ENCODE results near the gene CCDC33. TPM values are rescaled to one million over a fixed set of nuclear protein-coding genes. Genes with fewer than 3 reads are reported as not detected.

Gene CCDC33
- total and polyA plus RNA-seq, 12 donors = not detected

DNA sequence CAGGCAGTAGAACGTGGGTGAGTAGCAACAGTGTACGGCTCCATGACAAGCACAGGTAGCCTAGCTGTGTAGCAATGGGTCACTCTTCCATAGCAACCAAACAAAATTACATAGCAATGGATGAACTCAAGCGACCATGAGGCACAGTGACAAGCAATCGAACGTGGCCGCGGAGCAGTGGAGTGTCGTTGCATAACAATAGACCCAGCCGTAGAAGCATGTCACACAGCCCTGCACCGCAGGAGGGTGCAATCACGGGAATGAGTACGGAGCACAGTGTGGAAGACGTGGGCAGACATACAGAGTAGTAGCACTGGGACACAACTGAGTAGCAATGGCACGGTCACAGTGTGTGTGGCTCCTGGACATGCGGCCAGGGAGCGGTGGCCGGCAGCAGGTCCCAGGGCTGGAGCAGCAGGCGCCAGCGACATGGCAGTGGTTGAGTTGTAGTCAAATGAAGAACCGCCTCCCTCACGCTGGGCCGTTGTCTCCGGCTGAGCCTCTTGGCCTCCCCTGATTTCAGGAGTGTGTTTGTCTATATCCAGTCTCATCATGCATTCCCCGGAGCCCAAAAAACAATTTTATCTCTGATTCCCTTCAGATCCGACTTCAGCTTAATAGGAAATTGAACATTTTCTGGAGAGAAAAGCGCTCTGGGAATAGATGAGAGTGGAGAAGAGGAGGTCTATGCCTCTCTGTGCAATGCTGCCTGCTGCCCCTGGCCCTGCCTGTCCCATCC, 64.1 kb downstream of the CCDC33 start:
- Histone ChIP-seq H3K27ac (no peak overlapping the region), H3K4me3 (no peak overlapping the region), H3K4me1 (peaks cover 0 to 6% (median 0%) of the 10 kb centered on the region in 9 donors), H3K9me3 (no peaks in the 10 kb centered on the region), H3K36me3 (no peaks in the 10 kb centered on the region), H3K27me3 (peaks cover 0 to 59% (median 15%) of the 10 kb centered on the region in 7 donors)
- DNase-seq (no peak), ATAC-seq (no peak)
- TF ChIP-seq, protein P1, sequence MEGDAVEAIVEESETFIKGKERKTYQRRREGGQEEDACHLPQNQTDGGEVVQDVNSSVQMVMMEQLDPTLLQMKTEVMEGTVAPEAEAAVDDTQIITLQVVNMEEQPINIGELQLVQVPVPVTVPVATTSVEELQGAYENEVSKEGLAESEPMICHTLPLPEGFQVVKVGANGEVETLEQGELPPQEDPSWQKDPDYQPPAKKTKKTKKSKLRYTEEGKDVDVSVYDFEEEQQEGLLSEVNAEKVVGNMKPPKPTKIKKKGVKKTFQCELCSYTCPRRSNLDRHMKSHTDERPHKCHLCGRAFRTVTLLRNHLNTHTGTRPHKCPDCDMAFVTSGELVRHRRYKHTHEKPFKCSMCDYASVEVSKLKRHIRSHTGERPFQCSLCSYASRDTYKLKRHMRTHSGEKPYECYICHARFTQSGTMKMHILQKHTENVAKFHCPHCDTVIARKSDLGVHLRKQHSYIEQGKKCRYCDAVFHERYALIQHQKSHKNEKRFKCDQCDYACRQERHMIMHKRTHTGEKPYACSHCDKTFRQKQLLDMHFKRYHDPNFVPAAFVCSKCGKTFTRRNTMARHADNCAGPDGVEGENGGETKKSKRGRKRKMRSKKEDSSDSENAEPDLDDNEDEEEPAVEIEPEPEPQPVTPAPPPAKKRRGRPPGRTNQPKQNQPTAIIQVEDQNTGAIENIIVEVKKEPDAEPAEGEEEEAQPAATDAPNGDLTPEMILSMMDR (IDR thresholded peaks at IDR 0.05) = no peak
- intact Hi-C loops (cut with DNase I) = loop anchor here in 7 of 10 donors (5.0 to 10.0 kb wide), 4 partner anchors 48 to 325 kb away; partner anchors contain the start of gene CCDC33 (in 1 of the 7)
- 51 to 53% methylated on average over 26 of the region's 26 CpGs for WGBS, 2 donors

DNA sequence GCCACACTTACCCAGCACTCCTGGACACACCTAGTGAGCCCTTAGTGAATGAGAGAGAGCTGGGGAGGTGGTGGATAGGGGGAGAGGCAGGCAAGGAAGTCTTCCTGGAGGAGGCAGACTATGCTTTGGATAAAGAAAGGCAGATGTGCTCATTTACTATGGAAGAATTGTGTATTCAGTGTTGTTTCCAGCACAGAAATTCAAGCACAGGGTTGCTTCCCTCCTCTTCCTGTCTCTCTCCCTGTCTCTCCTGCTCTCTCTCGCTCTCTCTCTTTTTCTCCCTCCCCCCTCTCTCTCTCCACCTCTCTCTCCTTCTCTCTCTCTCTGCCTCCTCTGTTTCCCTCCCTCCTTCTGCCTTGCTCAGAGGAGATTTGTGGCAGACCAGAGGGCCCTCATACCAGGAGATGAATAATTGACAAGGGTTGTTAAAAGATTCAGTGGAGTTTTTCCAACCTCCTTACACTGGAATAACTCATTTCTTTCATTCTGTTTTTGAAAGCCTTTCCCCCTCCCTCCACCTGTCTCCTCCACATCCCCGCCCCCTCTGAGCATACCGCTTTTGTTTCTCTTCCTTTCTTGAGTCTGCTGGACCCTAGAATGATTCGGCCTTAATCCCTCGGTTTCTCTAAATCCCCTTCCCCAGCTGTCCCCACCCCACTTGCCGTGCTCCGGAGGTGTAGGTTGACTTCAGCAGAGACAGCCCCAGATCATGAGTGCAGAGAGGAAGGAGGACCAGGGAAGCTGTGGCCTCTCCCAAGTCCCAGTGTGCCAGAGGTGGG, 65.6 kb downstream of the CCDC33 start:
- DNase-seq (no peak), ATAC-seq (no peak)
- no peak overlapping the region for H3K27ac ChIP-seq
- no peaks in the 10 kb centered on the region for H3K36me3 ChIP-seq
- WGBS, 2 donors = 68 to 81% methylated on average over 7 of the region's 7 CpGs
- peaks cover 0 to 6% (median 0%) of the 10 kb centered on the region in 9 donors for H3K4me1 ChIP-seq
- TF ChIP-seq, protein P1 (IDR thresholded peaks at IDR 0.05) = no peak
- no peak overlapping the region for H3K4me3 ChIP-seq
- intact Hi-C loops (cut with DNase I) = loop anchor here in 7 of 10 donors (2.0 to 10.0 kb wide), 6 partner anchors 49 to 327 kb away; partner anchors contain the start of gene CCDC33 (in 1 of the 7)
- peaks cover 0 to 66% (median 25%) of the 10 kb centered on the region in 7 donors for H3K27me3 ChIP-seq
- H3K9me3 ChIP-seq = no peaks in the 10 kb centered on the region

GRCh38 chr15:74302821-74303359, 66.8 kb downstream of the CCDC33 start:
- Histone ChIP-seq H3K27me3 (peaks cover 0 to 71% (median 34%) of the 10 kb centered on the region in 7 donors), H3K27ac (no peak overlapping the region), H3K4me1 (peaks cover 0 to 11% (median 0%) of the 10 kb centered on the region in 9 donors), H3K9me3 (no peaks in the 10 kb centered on the region), H3K36me3 (no peaks in the 10 kb centered on the region), H3K4me3 (no peak overlapping the region)
- DNase-seq = peak; percentile 38 to 47
- TF ChIP-seq, protein P1 (IDR thresholded peaks at IDR 0.05) = peak; percentile 53 to 76 (median 67)
- peak; percentile 23 to 74 (median 56) for ATAC-seq
- intact Hi-C loops (cut with DNase I) = loop anchor here in 8 of 10 donors (1.0 to 10.0 kb wide), 7 partner anchors 51 to 328 kb away; partner anchors contain the start of gene CCDC33 (in 1 of the 8)
- WGBS, 2 donors = 26 to 33% methylated on average over 7 of the region's 7 CpGs

Data from heart right ventricle (tissue), 16 donors.